ENCODE measurements around the gene NADSYN1.
"Not testable (repeated sequence)": the region's sequence is repeated elsewhere in the genome, so short reads cannot be mapped to it uniquely, and the experiment has no call there.

The NADSYN1 gene

GRCh38 chr11:71453037-71453917 is at the start of gene NADSYN1:
NADSYN1 (plus strand) TSS chr11:71453203; CDS start chr11:71453297, 94 bp downstream.
- peak; percentile 89 for DNase-seq (ENCODE audit: low read depth)

- DNase-seq (ENCODE audit: low read depth): no peak
Measured at GRCh38 chr11:71404209-71404608, 48.8 kb upstream of the NADSYN1 start.

DNA sequence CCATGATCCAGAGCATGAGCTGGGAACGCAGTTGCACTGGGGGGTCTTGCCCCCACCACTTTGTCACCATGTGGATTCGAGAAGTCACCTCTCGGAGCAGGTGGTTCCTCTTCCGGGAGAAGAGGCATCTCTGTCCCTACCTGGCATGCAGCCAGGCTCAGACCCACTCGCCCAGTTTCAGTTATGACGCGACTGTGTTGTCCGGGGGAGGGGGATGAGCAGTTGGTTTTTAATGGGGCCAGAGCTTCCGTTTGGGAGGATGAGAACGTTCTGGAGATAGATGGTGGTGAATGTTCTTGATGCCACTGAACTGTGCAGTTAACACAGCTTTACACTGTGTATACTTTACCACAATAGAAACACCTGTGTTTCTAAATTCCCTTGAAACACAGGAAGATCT is 46.3 kb upstream of the NADSYN1 start:
- DNase-seq (ENCODE audit: low read depth): no peak

DNA sequence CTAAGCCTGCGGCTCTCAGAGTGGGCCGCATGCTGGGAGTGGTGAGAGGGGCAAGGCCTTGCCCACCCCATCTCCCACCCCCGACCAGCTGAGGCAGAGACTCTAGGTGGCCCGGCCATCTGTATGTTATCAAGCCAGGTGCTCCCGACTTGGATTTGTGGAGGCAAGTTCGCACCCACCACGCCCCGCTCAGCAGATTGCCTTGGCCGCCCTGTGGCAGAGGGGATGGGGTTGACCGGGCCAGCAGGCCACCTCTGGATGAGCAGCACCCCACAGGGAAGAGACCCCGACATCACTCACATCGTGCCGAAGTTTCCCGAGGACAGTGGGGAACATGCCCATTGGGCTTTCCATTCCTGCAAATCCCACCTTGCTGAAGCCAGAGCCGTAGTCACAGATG is 45.6 kb upstream of the NADSYN1 start:
- DNase-seq (ENCODE audit: low read depth): no peak

DNA sequence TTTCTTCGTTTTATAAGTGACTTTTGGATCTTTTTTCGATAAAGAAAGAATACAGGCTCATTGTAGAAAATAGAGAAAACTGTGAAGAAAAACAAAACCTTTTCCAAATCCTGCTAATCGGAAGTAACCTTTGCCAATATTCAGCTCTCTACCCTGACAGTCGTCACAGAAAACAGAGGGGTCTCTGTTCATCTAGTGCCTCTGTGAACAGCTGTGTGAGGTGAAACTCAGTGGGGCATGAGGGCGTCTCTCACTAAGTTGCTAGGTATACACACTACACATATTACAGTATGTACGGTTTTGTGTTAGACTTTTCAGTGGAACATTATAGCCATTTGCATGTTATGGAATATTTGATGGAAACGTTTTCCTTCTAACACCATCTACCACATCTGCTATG is 44.2 kb upstream of the NADSYN1 start:
- DNase-seq (ENCODE audit: low read depth): no peak

- no peak for DNase-seq (ENCODE audit: low read depth)
Measured at GRCh38 chr11:71410363-71410966, 42.5 kb upstream of the NADSYN1 start.

GRCh38 chr11:71414645-71415044 is 38.4 kb upstream of the NADSYN1 start:
- DNase-seq (ENCODE audit: low read depth): no peak

GRCh38 chr11:71418643-71419042 is 34.4 kb upstream of the NADSYN1 start:
- DNase-seq (ENCODE audit: low read depth): no peak

- no peak for DNase-seq (ENCODE audit: low read depth)
Measured at GRCh38 chr11:71420455-71421241, 32.4 kb upstream of the NADSYN1 start.

- DNase-seq (ENCODE audit: low read depth): no peak
Measured at GRCh38 chr11:71421392-71421950, 31.5 kb upstream of the NADSYN1 start.

- not testable (repeated sequence) for DNase-seq (ENCODE audit: low read depth)
Measured at GRCh38 chr11:71422318-71422717, 30.7 kb upstream of the NADSYN1 start.

DNA sequence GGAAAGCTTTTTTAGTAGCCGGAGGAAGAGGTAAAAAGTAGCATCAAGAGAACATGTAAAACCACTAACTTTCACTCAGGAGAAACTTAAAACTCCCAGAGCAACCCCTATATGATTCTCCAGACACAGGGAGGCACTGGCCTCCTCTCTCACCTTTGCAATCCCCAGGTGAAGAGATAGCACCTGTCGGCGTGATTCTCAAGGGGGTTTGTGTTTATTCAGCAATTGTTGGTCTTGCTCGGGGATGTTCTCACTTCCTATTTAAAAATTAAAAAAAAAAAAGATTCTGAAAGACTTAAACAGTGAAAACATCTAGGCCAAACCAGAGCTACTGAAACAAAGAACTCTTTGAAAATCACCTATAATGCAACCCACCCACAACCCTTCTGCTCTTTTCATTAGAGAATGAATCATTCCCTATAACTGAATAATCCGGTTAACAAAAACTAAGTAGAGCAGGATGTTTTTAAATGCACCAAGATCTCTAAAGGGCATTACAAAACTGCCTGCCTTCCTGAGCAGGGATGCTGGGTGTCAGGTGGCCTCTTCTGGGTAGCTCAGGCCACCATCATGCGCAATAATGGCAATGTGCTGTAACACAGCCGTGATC is 29.7 kb upstream of the NADSYN1 start:
- no peak for DNase-seq (ENCODE audit: low read depth)

GRCh38 chr11:71425409-71425808 is 27.6 kb upstream of the NADSYN1 start:
- DNase-seq (ENCODE audit: low read depth): no peak

DNA sequence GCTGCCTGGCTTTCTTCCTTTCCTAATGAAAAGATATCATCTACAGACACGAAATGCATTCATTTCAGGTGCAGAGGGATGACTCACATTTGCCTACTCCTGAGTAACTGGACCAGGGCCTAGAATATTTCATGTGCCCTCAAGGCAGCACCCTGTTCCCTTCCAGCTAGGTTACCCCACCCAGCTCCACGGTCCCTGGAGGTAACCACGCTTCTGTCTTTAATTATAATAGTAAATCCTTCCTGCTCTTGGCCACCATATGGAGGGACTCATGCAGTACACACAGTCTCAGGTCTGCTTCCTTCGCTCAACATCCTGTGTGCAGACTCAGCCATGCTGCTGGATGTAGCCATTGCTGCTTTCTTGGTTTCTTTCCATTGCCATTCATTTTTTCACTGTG is 27.1 kb upstream of the NADSYN1 start:
- no peak for DNase-seq (ENCODE audit: low read depth)

- no peak for DNase-seq (ENCODE audit: low read depth)
Measured at GRCh38 chr11:71426413-71426812, 26.6 kb upstream of the NADSYN1 start.

GRCh38 chr11:71428861-71429435 is 24.1 kb upstream of the NADSYN1 start:
- DNase-seq (ENCODE audit: low read depth): no peak

DNA sequence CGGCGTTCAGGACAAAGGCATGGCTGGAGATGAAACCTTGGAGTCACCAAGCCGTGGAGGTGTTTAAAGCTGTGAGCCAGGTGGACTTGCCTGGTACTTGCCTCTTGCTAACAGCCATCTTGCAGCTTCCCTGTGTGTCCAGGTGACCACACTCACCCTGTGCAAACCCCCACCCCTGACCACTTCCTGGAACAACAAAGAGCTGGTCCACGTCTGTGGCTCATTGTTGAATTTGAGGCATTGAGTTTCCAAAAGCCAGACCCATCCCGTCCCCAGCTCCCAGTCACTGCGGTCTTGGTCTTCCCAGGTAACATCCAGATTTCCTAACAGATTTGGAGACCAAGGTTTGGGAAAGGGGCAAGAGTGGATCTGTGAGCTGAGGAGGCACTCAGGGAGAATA is 23.3 kb upstream of the NADSYN1 start:
- DNase-seq (ENCODE audit: low read depth): no peak

DNA sequence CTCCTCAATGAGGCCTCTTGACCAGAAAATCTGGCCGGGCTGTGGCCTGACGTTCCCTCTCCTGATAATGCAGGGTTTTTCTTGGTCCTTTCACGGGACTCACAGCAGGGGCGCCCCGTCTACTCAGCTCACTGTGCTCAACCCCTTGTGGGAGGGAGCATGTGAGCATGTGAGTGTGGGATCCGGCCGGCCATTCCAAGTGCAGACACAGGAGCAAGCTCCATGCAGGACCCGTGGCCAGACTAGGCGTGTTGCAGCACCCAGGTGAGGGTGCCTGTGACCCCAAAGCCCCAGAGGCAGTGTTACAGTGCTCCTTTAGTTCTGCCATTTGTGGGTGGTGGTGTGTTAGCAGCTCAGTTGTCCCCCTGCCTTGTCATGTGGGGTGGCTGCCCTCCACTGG is 22.8 kb upstream of the NADSYN1 start:
- DNase-seq (ENCODE audit: low read depth): no peak

DNA sequence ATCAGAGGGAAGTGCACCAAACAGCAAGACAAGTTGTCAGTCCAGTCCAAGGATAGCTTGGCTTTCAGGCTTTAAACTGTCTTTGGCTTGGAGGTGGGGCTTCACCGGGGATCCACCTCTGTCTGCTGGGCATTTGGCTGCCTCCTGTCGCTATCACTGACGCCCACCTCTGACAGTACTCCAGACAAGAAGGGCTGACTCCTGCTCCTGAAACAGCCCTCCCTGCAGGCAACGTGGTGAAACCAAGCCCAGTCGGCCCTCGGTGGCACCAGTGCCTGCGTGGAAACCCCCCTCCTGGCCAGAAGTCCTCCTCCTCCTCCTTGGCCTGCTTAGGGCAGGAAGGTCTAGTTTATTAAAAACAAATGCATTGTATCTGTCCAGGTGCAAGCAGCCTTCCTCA is 21.7 kb upstream of the NADSYN1 start:
- no peak for DNase-seq (ENCODE audit: low read depth)

- no peak for DNase-seq (ENCODE audit: low read depth)
Measured at GRCh38 chr11:71432761-71433647, 20.0 kb upstream of the NADSYN1 start.
